CD4-positive, alpha-beta T cell treated with Interleukin-15 for 4 hours (primary cell): ENCODE results near the gene PDC.

ENCODE experiments used
- DNase-seq: peaks from one replicate; pipeline ENCODE4 v3.0.0-alpha.2; 2020; ENCODE audit warnings: low spot score

Gene PDC

GRCh38 chr1:186461014-186461413 is at the start of gene PDC:
TSS of gene PDC (minus strand) at chr1:186461114. CDS start at chr1:186449459, 11,655 bp downstream.
- DNase-seq: no peak

DNA sequence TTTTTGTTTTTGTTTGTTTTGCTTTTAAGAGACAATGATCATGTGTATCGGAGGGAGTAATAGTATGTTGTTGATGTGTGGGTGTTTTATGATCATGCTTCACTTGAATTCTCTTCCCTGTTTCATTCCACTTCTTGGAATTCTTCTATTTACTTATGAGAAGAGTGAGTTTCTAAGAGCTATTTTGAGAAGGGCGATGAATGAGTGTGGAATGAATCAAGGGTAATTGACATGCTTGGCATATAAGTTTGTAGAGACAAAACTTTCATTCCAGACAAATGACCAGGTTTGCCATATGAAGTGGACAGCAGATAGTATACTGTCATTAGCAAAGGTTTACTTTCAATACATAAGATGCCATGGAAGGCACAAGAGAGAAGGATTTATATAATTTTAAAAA is 42.3 kb upstream of the PDC start:
- no peak for DNase-seq

GRCh38 chr1:186502087-186502486 is 41.2 kb upstream of the PDC start:
- DNase-seq: no peak

GRCh38 chr1:186500804-186501203 is 39.9 kb upstream of the PDC start:
- DNase-seq: no peak

- no peak for DNase-seq
Observed at GRCh38 chr1:186499571-186499970, 38.7 kb upstream of the PDC start.

DNA sequence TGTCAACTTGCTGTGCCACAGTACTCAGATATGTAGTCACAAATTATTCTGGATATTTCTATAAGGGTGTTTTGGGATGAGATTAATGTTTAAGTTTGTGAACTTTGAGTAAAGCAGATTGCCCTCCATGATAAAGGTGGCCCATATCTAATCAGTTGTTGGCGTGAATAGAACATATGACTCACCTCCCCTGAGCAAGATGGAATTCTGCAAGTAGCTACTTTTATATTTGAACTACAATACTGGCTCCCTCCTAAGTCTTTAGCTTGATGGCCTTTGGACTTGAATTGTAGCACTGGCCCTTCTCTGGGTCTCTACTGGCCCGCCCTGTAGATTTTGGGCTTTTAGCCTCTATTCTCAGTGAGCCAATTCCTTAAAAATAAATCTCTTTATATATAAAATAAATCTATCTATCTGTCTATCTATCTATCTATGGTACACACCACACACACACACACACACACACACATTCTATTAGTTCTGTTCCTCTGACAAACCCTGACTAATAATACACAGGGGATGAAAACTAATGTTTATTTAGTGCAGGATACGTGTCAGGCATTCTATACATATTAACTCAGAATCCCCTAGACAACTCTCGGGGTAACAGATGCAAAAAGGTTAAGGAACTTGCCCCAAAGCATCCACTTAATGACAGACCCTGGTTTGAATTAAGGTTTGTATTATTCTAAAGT is 37.9 kb upstream of the PDC start:
- no peak for DNase-seq

GRCh38 chr1:186498071-186498470 is 37.2 kb upstream of the PDC start:
- DNase-seq: no peak

DNA sequence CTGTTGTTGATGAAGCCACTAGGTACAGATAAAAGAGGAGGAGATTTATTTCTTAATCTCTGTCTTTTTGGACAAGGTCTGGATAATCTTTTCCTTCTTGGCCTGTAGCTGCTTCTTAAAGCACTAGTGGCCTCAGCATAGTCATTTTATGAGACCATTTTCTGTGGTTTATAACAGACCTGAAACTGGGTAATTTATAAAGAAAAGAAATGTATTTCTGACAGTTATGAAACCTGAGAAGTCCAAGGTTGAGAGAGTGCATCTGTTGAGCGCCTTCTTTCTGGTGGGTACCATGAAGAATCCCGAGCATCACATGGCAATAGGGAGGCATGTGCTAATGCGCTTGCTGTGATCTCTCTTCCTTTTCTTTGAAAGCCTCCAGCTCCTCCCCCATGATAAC is 36.7 kb upstream of the PDC start:
- DNase-seq: no peak

- no peak for DNase-seq
Observed at GRCh38 chr1:186496171-186496851, 35.4 kb upstream of the PDC start.

GRCh38 chr1:186494832-186495271 is 33.9 kb upstream of the PDC start:
- no peak for DNase-seq

- DNase-seq: no peak
Observed at GRCh38 chr1:186492531-186493291, 31.8 kb upstream of the PDC start.

DNA sequence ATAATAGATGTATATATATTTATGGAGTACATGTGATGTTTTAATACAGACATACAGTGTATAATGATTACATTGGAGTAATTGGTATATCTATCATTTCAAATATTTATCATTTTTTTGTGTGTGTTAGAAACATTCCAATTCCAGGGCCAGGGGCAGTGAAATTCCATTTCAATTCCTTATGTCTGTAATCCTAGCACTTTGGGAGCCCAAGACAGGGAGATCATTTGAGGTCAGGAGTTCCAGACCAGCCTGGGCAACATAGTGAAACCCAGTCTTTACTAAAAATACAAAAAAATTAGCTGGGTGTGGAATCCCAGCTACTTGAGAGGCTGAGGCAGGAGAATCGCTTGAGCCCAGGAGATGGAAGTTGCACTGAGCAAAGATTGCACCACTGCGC is 30.4 kb upstream of the PDC start:
- no peak for DNase-seq

- no peak for DNase-seq
Observed at GRCh38 chr1:186487163-186487562, 26.2 kb upstream of the PDC start.

DNA sequence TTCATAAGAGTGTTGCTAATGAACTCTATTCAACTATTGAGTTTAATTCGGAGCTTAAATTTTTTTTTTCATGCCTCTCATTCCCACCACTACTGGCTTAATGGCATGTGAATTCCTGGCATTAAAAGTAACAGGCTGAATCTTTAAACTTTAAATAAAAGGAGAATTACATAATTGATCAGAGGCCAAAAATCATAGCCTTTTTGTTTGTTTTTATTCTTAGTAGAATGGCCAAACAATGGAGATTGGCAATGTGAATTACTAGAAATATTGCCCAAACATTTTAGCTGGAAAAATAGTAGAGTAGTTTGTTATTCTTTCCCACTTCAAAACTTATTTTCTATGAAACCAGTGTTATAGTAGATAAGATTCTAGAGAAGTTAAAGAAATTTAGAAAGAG is 25.1 kb upstream of the PDC start:
- no peak for DNase-seq

DNA sequence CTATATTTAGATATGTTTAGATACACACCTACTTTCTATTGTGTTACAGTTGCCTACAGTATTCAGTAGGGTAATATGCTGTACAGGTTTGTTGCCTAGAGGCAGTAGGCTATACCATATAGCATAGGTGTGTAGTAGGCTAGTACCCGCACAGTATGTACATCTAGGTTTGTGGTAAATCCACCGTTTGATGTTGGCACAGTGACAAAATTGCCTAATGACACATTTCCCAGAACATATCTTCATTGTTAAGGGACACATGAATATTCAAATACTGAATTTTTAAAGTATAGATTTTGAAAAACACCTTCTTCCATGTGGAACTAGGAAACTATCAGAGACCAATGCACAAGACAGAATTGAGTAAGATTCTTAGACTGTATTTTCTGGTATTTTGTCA is 22.6 kb upstream of the PDC start:
- DNase-seq: no peak

- DNase-seq: peak; percentile 23
Observed at GRCh38 chr1:186482661-186483255, 21.8 kb upstream of the PDC start.

- DNase-seq: no peak
Observed at GRCh38 chr1:186481303-186481888, 20.5 kb upstream of the PDC start.

- no peak for DNase-seq
Observed at GRCh38 chr1:186479162-186479561, 18.2 kb upstream of the PDC start.

DNA sequence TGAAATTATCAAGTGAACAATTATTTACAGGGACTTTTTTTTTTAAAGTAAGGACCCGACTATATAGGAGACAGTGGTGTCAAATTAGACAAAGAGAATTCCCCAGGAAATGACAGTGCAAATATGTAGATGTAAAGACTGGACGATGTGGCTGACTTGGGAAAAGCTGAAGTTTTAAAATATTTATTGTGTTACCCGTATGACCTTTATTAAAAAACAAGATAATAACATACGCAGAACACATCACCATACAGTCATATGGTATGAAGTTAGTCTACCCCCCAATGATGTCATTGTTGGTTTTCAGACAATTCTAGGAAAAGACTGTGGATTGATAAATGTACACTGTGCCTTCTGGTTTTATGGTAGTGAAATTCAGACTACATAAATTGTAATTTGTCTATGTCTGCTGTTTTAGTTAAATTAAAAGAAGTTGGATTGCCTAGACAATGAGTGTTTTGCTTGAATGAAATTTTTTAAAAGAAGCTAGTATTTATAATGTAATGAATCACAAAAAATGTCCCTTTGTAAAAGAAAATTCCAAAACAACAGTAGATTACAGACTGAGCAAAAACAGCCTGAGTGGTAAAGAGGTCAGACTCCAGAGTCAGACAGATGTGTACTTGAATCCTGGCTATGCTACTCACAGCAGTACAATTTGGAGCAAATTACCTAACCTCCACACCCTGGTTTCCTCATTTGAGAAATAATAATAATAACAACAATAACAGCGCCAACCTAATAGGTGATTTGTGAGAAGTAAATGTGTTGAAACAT is 15.5 kb upstream of the PDC start:
- no peak for DNase-seq

DNA sequence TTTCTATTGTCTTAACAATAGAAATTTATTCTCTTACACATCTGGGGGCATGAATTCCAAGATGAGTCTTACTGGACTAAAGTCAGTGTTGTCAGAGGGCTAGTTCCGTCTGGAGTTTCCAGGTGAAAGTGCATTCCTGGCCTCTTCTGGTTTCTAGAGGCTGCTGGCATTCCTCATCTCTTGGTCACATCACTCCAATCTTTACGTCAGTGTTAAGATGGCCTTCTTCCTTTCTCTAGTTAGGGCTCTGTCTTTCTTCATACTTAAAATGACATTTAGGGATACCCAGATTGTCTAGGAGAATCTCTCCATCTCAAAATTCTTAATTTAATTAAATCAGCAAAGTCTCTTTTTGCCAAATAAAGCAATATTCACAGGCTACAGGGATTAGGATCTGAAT is 13.3 kb upstream of the PDC start:
- DNase-seq: no peak

- no peak for DNase-seq
Observed at GRCh38 chr1:186473047-186473446, 12.1 kb upstream of the PDC start.

- DNase-seq: no peak
Observed at GRCh38 chr1:186465946-186466345, 5.0 kb upstream of the PDC start.
